DOHH2 (cell line): ENCODE results near the gene WDTC1.

Experiments
- H3F3A ChIP-seq: fragments of 200-600 bp; sonication (generic), shearing (Covaris generic); 2 replicates; pipeline ENCODE4 v1.6.0; 2016; ENCODE audit warnings: antibody characterized with exemption, mild to moderate bottlenecking; ENCODE audit not compliant: control insufficient read depth, insufficient read depth
- H3K27ac ChIP-seq: fragments of 200-600 bp; sonication (generic); 2 replicates; pipeline ENCODE4 v1.5.1; 2014; ENCODE audit warnings: low read depth, mild to moderate bottlenecking, low read length, moderate library complexity
- H3K27me3 ChIP-seq: fragments of 200-600 bp; sonication (generic); 2 replicates; pipeline ENCODE4 v1.6.1; 2014; ENCODE audit warnings: mild to moderate bottlenecking, low read length, mixed read lengths; ENCODE audit not compliant: control insufficient read depth
- H3K36me3 ChIP-seq: fragments of 200-600 bp; sonication (generic); 2 replicates; pipeline ENCODE4 v1.6.1; 2014; ENCODE audit warnings: mild to moderate bottlenecking, low read length, moderate library complexity, mixed read lengths; ENCODE audit not compliant: control insufficient read depth
- H3K4me1 ChIP-seq: fragments of 200-600 bp; sonication (generic); 2 replicates; pipeline ENCODE4 v1.6.1; 2014; ENCODE audit warnings: mild to moderate bottlenecking, low read length, mixed read lengths; ENCODE audit not compliant: control insufficient read depth
- H3K4me2 ChIP-seq: fragments of 200-600 bp; sonication (generic); 2 replicates; pipeline ENCODE4 v1.6.0; 2014; ENCODE audit warnings: mild to moderate bottlenecking, low read length, moderate library complexity
- H3K4me3 ChIP-seq: fragments of 200-600 bp; sonication (generic); 2 replicates; pipeline ENCODE4 v1.5.1; 2014; ENCODE audit warnings: mild to moderate bottlenecking, low read length, mixed read lengths
- H3K79me2 ChIP-seq: fragments of 200-600 bp; sonication (generic); 2 replicates; pipeline ENCODE4 v1.6.1; 2014; ENCODE audit warnings: mild to moderate bottlenecking, low read length, mixed read lengths; ENCODE audit not compliant: control insufficient read depth
- H3K9me2 ChIP-seq: fragments of 200-600 bp; sonication (generic); replicated peaks from 2 replicates; pipeline ENCODE4 v1.6.1; 2014; ENCODE audit warnings: mild to moderate bottlenecking, low read length, mixed read lengths; ENCODE audit not compliant: control insufficient read depth
- H3K9me3 ChIP-seq: fragments of 200-600 bp; sonication (generic); 2 replicates; pipeline ENCODE4 v1.6.1; 2014; ENCODE audit warnings: antibody characterized with exemption, low read length, mixed read lengths; ENCODE audit not compliant: control insufficient read depth, insufficient read depth
- H4K20me1 ChIP-seq: fragments of 200-600 bp; sonication (generic); 2 replicates; pipeline ENCODE4 v1.6.0; 2014; ENCODE audit warnings: low read depth, mild to moderate bottlenecking, antibody characterized with exemption, low read length, moderate library complexity; ENCODE audit not compliant: control insufficient read depth, insufficient read depth
- CTCF ChIP-seq: fragments of 200-600 bp; sonication (generic); IDR thresholded peaks from one replicate; pipeline ENCODE4 v1.5.1; 2014; ENCODE audit warnings: antibody characterized with exemption, mild to moderate bottlenecking, low read depth, low read length; ENCODE audit not compliant: poor library complexity, severe bottlenecking
- EZH2phosphoT487 ChIP-seq: fragments of 200-600 bp; sonication (generic); IDR thresholded peaks from 2 replicates; pipeline ENCODE4 v1.6.1; 2017; ENCODE audit warnings: borderline replicate concordance, mild to moderate bottlenecking, antibody characterized with exemption, low read length, moderate library complexity, mixed read lengths

The WDTC1 gene

GRCh38 chr1:27350663-27351540, 116.5 kb downstream of the WDTC1 start:
- H3K4me3 ChIP-seq, result no peak overlapping the region
- no peaks in the 10 kb centered on the region for H3K9me2 ChIP-seq
- H3F3A ChIP-seq, result no peaks in the 10 kb centered on the region
- no peak overlapping the region for H3K27ac ChIP-seq
- no peak for TF ChIP-seq EZH2phosphoT487
- TF ChIP-seq CTCF, result no peak
- H3K4me2 ChIP-seq, result no peak overlapping the region
- H4K20me1 ChIP-seq, result no peaks in the 10 kb centered on the region
- no peaks in the 10 kb centered on the region for H3K9me3 ChIP-seq
- no peaks in the 10 kb centered on the region for H3K79me2 ChIP-seq
- no peaks in the 10 kb centered on the region for H3K27me3 ChIP-seq
- no peaks in the 10 kb centered on the region for H3K4me1 ChIP-seq
- H3K36me3 ChIP-seq, result no peaks in the 10 kb centered on the region

- Histone ChIP-seq H3K9me3 (no peaks in the 10 kb centered on the region), H3K9me2 (no peaks in the 10 kb centered on the region), H3K4me2 (no peak overlapping the region), H3F3A (no peaks in the 10 kb centered on the region), H3K27me3 (no peaks in the 10 kb centered on the region), H3K79me2 (no peaks in the 10 kb centered on the region), H3K27ac (no peak overlapping the region), H3K36me3 (no peaks in the 10 kb centered on the region), H4K20me1 (no peaks in the 10 kb centered on the region), H3K4me1 (no peaks in the 10 kb centered on the region), H3K4me3 (no peak overlapping the region)
- TF ChIP-seq EZH2phosphoT487 (no peak), CTCF (no peak)
Measured at GRCh38 chr1:27351541-27352107, 117.2 kb downstream of the WDTC1 start.

GRCh38 chr1:27353166-27353565, 118.7 kb downstream of the WDTC1 start:
- Histone ChIP-seq H3F3A (no peaks in the 10 kb centered on the region), H3K9me2 (no peaks in the 10 kb centered on the region), H3K4me3 (no peak overlapping the region), H3K27me3 (peaks cover 3% of the 10 kb centered on the region; the same call in 1 of the 2 replicates), H3K9me3 (no peaks in the 10 kb centered on the region), H3K36me3 (no peaks in the 10 kb centered on the region), H3K27ac (no peak overlapping the region), H3K79me2 (no peaks in the 10 kb centered on the region), H3K4me1 (peaks cover 10% of the 10 kb centered on the region), H3K4me2 (no peak overlapping the region), H4K20me1 (no peaks in the 10 kb centered on the region)
- no peak for TF ChIP-seq EZH2phosphoT487
- TF ChIP-seq CTCF, result no peak
